IMR-90 (cell line): ENCODE results near the gene CSNK2A3. TPM values are rescaled to one million over a fixed set of nuclear protein-coding genes. Genes with fewer than 3 reads are reported as not detected.

Experiments
- ATAC-seq: fragments of 200-7000 bp; cut with Tn5 transposase; 2 replicates; pipeline ENCODE4 v1.9.1; 2020; ENCODE audit warnings: low read depth, mild to moderate bottlenecking, moderate library complexity
- BruUV-seq: library from RNA; stranded (reverse); fragments of 400-500 nt; replicated peaks from 2 replicates; lab custom pipeline; 2021; lab: Mats Ljungman, UMichigan
- CTCF ChIA-PET: fragments of 300-600 bp; formaldehyde crosslinking; extraction: SDS; loops from one replicate; lab custom pipeline; 2021; ENCODE audit warnings: antibody characterized with exemption; lab: Yijun Ruan, JAX
- POLR2A ChIA-PET: fragments of 300-600 bp; sonication (Branson Sonifier 250); formaldehyde crosslinking; loops from one replicate; lab custom pipeline; 2022; ENCODE audit warnings: antibody characterized with exemption; ENCODE audit not compliant: unreplicated experiment; lab: Charles Lee
- DNase-seq: peaks from one replicate; pipeline ENCODE4 v3.0.0; 2013
- H2AFZ ChIP-seq: replicated peaks from 2 replicates; pipeline ENCODE3; 2013; ENCODE audit warnings: low read length, mild to moderate bottlenecking; ENCODE audit not compliant: poor library complexity
- H2AK5ac ChIP-seq: 2 replicates; pipeline ENCODE4 v1.6.1; 2013; ENCODE audit warnings: low read depth, low read length, inconsistent platforms
- H2AK9ac ChIP-seq: replicated peaks from 2 replicates; pipeline ENCODE3; 2013; ENCODE audit warnings: mild to moderate bottlenecking, low read depth, low read length, moderate library complexity; ENCODE audit not compliant: poor library complexity
- H2BK120ac ChIP-seq: 2 replicates; pipeline ENCODE4 v1.6.1; 2013; ENCODE audit warnings: low read depth, low read length, inconsistent platforms
- H2BK15ac ChIP-seq: 3 replicates; pipeline ENCODE4 v1.6.1; 2013; ENCODE audit warnings: low read depth, low read length, inconsistent platforms
- H2BK20ac ChIP-seq: 2 replicates; pipeline ENCODE4 v1.6.1; 2013; ENCODE audit warnings: low read depth, mild to moderate bottlenecking, inconsistent platforms, low read length, moderate library complexity
- H2BK5ac ChIP-seq: 2 replicates; pipeline ENCODE4 v1.6.1; 2013; ENCODE audit warnings: mild to moderate bottlenecking, low read depth, low read length, inconsistent platforms; ENCODE audit not compliant: poor library complexity, severe bottlenecking
- H3K14ac ChIP-seq: replicated peaks from 2 replicates; pipeline ENCODE4 v1.6.1; 2013; ENCODE audit warnings: low read depth, low read length, inconsistent platforms
- H3K18ac ChIP-seq: 2 replicates; pipeline ENCODE4 v1.6.1; 2013; ENCODE audit warnings: low read depth, low read length, control low read depth
- H3K23ac ChIP-seq: 2 replicates; pipeline ENCODE4 v1.6.1; 2013; ENCODE audit warnings: low read depth, low read length, inconsistent platforms
- H3K27ac ChIP-seq: 2 replicates; pipeline ENCODE4 v1.5.1; 2013; ENCODE audit warnings: mild to moderate bottlenecking, control low read depth, low read length; ENCODE audit not compliant: insufficient read depth
- H3K27me3 ChIP-seq: 2 replicates; pipeline ENCODE4 v1.6.1; 2013; ENCODE audit warnings: low read length; ENCODE audit not compliant: control insufficient read depth, insufficient read depth
- H3K36me3 ChIP-seq: 2 replicates; pipeline ENCODE4 v1.6.1; 2013; ENCODE audit warnings: low read length, mixed read lengths; ENCODE audit not compliant: control insufficient read depth, insufficient read depth
- H3K4ac ChIP-seq: 2 replicates; pipeline ENCODE4 v1.6.1; 2013; ENCODE audit warnings: low read depth, low read length, inconsistent platforms
- H3K4me1 ChIP-seq: 2 replicates; pipeline ENCODE4 v1.6.1; 2013; ENCODE audit warnings: low read length, mixed read lengths; ENCODE audit not compliant: control insufficient read depth, insufficient read depth
- H3K4me2 ChIP-seq: 2 replicates; pipeline ENCODE4 v1.6.1; 2013; ENCODE audit warnings: low read depth, mild to moderate bottlenecking, control low read depth, low read length, moderate library complexity
- H3K4me3 ChIP-seq: 2 replicates; pipeline ENCODE4 v1.5.1; 2013; ENCODE audit warnings: low read depth, mild to moderate bottlenecking, control low read depth, low read length, moderate library complexity; ENCODE audit not compliant: insufficient read depth
- H3K56ac ChIP-seq: 2 replicates; pipeline ENCODE4 v1.6.1; 2013; ENCODE audit warnings: low read length, inconsistent platforms; ENCODE audit not compliant: insufficient read depth; ENCODE audit errors: extremely low read depth
- H3K79me1 ChIP-seq, 2 experiments: 2 replicates each; pipeline ENCODE4 v1.6.1; 2013; ENCODE audit warnings: low read length in 2 of 2, inconsistent platforms in 1 of 2, low read depth in 1 of 2
- H3K9ac ChIP-seq: 2 replicates; pipeline ENCODE4 v1.6.1; 2013; ENCODE audit warnings: low read depth, low read length, control low read depth
- H3K9me1 ChIP-seq: 2 replicates; pipeline ENCODE4 v1.6.1; 2013; ENCODE audit warnings: low read length, inconsistent platforms; ENCODE audit not compliant: insufficient read depth
- H3K9me3 ChIP-seq: 2 replicates; pipeline ENCODE4 v1.6.1; 2013; ENCODE audit warnings: low read length; ENCODE audit not compliant: control insufficient read depth, insufficient read depth
- H4K20me1 ChIP-seq: 2 replicates; pipeline ENCODE4 v1.6.1; 2013; ENCODE audit warnings: low read length, inconsistent platforms; ENCODE audit not compliant: insufficient read depth
- H4K5ac ChIP-seq: 2 replicates; pipeline ENCODE4 v1.6.1; 2013; ENCODE audit warnings: mild to moderate bottlenecking, low read depth, low read length, control low read depth
- H4K8ac ChIP-seq, 2 experiments: 2 replicates each; pipeline ENCODE4 v1.6.1; 2013; ENCODE audit warnings: low read depth in 2 of 2, low read length in 2 of 2, control low read depth in 1 of 2, inconsistent platforms in 1 of 2
- H4K91ac ChIP-seq: 2 replicates; pipeline ENCODE4 v1.6.1; 2013; ENCODE audit warnings: low read depth, low read length, inconsistent platforms; ENCODE audit not compliant: insufficient read depth
- BHLHE40 ChIP-seq: fragments of 150-350 bp; IDR thresholded peaks from 2 replicates; pipeline ENCODE4 v1.6.1; 2016; ENCODE audit warnings: mild to moderate bottlenecking, low read depth, low read length
- FOS ChIP-seq: fragments of 150-350 bp; IDR thresholded peaks from 2 replicates; pipeline ENCODE4 v1.6.1; 2016; ENCODE audit warnings: low read depth, low read length
- MAFK ChIP-seq: IDR thresholded peaks from 2 replicates; pipeline ENCODE4 v1.6.1; 2012; ENCODE audit warnings: low read depth, low read length, improper control_type of control experiment
- WGBS, 2 experiments: methylation state at CpG; one replicate each; pipeline versions ENCODE4 v1.1.5 to v1.1.7; 2013; ENCODE audit warnings: missing lambda C conversion rate in 2 of 2; ENCODE audit not compliant: insufficient read length in 1 of 2; ENCODE audit errors: extremely low coverage in 2 of 2; 5-methylcytosine and 5-hydroxymethylcytosine counted together
- dilution Hi-C: fragments of 300-500 bp; cut with HindIII; formaldehyde crosslinking; loops from one replicate; pipeline ENCODE4 v1.14.3; 2018; ENCODE audit warnings: low sequenced_read_pairs; ENCODE audit not compliant: unreplicated experiment
- in situ Hi-C: fragments of 300-500 bp; cut with MboI; formaldehyde crosslinking; loops from 3 replicates; pipeline ENCODE4 v1.14.3; 2019; ENCODE audit warnings: low sequenced_read_pairs, inconsistent platforms, mixed read lengths
- intact Hi-C: fragments of 100-400 bp; cut with micrococcal nuclease; formaldehyde crosslinking; loops from 2 replicates; pipeline ENCODE4 v1.10.0; 2022
- polyA plus RNA-seq, 3 experiments: library from polyadenylated mRNA; depleted of rRNA; stranded (reverse); fragments of >200 nt; gene quantifications; 2 replicates each; pipeline ENCODE4 v1.2.3, GENCODE V29; 2012; ENCODE audit warnings: low replicate concordance in 1 of 3
- total RNA-seq: library from RNA; depleted of rRNA; stranded (reverse); fragments of >200 nt; gene quantifications from 2 replicates; pipeline ENCODE4 v1.2.3, GENCODE V29; 2012
- TF ChIP-seq, protein P1 (sequence below): conservative IDR thresholded peaks from 2 replicates; pipeline ENCODE4 v1.5.1; 2012; ENCODE audit warnings: mild to moderate bottlenecking, low read depth, low read length, improper control_type of control experiment
- TF ChIP-seq, protein P2 (sequence below): fragments of 150-350 bp; IDR thresholded peaks from 2 replicates; pipeline ENCODE4 v1.6.1; 2016; ENCODE audit warnings: low read depth, mild to moderate bottlenecking, low read length, moderate library complexity, borderline replicate concordance

The CSNK2A3 gene
- total and polyA plus RNA-seq, 2 of the 4 experiments (the other 2 are of a cell fraction) = 1.2 to 3.2 TPM

DNA sequence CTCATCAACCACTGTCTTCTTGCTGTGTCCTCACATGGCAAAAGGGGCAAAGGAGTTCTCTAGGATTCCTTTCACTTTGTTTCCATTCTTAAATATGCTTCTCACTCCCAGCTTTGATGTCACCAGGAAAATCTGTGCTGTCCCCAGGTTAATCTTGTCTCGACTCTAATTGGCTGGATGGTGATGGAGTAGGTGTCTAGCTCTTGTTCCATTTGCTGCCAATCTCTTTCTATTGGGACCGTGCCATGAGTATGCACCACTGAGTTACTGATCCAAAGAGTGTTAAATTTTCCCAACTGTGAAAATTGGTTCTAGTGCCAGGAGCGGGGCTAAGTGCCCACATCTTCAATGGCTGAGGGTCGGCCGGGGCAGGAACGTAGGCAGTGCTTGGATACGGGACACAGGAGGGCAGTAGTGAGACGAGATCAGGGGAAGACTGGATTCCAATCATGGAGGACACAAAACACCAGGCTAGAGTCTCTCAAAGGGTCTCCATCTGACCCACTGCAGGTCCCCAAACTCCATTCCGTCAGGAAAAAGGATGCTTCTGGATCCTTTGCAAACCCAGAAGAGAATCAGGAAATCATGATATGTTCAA lies 47.7 kb upstream of the CSNK2A3 start:
- Histone ChIP-seq H3K9me3 (no peaks in the 10 kb centered on the region), H3K4ac (no peak overlapping the region), H3K27me3 (peaks cover 5% of the 10 kb centered on the region; the same call in 1 of the 2 replicates), H3K36me3 (no peaks in the 10 kb centered on the region), H2BK20ac (no peak overlapping the region), H2AFZ (no peak overlapping the region), H3K23ac (no peak overlapping the region), H2BK120ac (no peak overlapping the region), H3K4me1 (peaks cover 15% of the 10 kb centered on the region), H3K14ac (no peak overlapping the region), H3K9ac (no peak overlapping the region), H4K91ac (no peak overlapping the region), H3K9me1 (peaks cover 6% of the 10 kb centered on the region; the same call in 1 of the 2 replicates), H3K27ac (no peak overlapping the region), H3K4me2 (no peak overlapping the region), H3K18ac (no peak overlapping the region), H4K8ac (no peak overlapping the region), H3K79me1 (no peaks in the 10 kb centered on the region), H3K56ac (no peak overlapping the region), H3K4me3 (no peak overlapping the region), H2AK5ac (no peak overlapping the region), H4K5ac (no peak overlapping the region), H2BK15ac (no peak overlapping the region), H2BK5ac (no peak overlapping the region), H4K20me1 (no peaks in the 10 kb centered on the region), H2AK9ac (no peak overlapping the region)
- no peak for DNase-seq
- BruUV-seq = no TSS peak
- CTCF ChIA-PET = no interaction called here
- dilution Hi-C loops = no loop called here
- no peak for TF ChIP-seq BHLHE40
- no peak for TF ChIP-seq MAFK
- TF ChIP-seq, protein P1, sequence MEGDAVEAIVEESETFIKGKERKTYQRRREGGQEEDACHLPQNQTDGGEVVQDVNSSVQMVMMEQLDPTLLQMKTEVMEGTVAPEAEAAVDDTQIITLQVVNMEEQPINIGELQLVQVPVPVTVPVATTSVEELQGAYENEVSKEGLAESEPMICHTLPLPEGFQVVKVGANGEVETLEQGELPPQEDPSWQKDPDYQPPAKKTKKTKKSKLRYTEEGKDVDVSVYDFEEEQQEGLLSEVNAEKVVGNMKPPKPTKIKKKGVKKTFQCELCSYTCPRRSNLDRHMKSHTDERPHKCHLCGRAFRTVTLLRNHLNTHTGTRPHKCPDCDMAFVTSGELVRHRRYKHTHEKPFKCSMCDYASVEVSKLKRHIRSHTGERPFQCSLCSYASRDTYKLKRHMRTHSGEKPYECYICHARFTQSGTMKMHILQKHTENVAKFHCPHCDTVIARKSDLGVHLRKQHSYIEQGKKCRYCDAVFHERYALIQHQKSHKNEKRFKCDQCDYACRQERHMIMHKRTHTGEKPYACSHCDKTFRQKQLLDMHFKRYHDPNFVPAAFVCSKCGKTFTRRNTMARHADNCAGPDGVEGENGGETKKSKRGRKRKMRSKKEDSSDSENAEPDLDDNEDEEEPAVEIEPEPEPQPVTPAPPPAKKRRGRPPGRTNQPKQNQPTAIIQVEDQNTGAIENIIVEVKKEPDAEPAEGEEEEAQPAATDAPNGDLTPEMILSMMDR = 0 out of 2 replicates have a peak, but pooled peaks have one; percentile 13
- TF ChIP-seq FOS = no peak
- TF ChIP-seq, protein P2, sequence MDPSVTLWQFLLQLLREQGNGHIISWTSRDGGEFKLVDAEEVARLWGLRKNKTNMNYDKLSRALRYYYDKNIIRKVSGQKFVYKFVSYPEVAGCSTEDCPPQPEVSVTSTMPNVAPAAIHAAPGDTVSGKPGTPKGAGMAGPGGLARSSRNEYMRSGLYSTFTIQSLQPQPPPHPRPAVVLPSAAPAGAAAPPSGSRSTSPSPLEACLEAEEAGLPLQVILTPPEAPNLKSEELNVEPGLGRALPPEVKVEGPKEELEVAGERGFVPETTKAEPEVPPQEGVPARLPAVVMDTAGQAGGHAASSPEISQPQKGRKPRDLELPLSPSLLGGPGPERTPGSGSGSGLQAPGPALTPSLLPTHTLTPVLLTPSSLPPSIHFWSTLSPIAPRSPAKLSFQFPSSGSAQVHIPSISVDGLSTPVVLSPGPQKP = no peak
- WGBS, 2 experiments = 81% methylated on average over 7 of the region's 9 CpGs; no CpG with 5 or more reads in 1 of the 2 experiments
- intact Hi-C loops = loop anchor here (10.0 kb wide), 1 partner anchor 224 kb away; the partner anchor contains the start of gene GALNT18
- POLR2A ChIA-PET = no interaction called here
- ATAC-seq = no peak
- in situ Hi-C loops = no loop called here
